Measurements from ENCODE around the gene IRX1.

The IRX1 gene

GRCh38 chr5:3625626-3626025, 30.0 kb downstream of the IRX1 start:
- H3K4me3 ChIP-seq (ENCODE audit: insufficient read depth, low read length, poor library complexity, severe bottlenecking): no peak overlapping the region
- H3K9me3 ChIP-seq (ENCODE audit: insufficient read depth, low read length): no peaks in the 10 kb centered on the region
- H3K27me3 ChIP-seq (ENCODE audit: low read length): no peaks in the 10 kb centered on the region
- H2AFZ ChIP-seq (ENCODE audit: low read depth, low read length, severe bottlenecking): no peak overlapping the region
- TF ChIP-seq CTCF (IDR thresholded peaks at IDR 0.05; ENCODE audit: insufficient read depth, low read length, poor library complexity, severe bottlenecking): no peak
- no peak for TF ChIP-seq EZH2phosphoT487 (conservative IDR thresholded peaks at IDR 0.05; ENCODE audit: low read length)
- no peaks in the 10 kb centered on the region for H4K20me1 ChIP-seq (ENCODE audit: low read depth, low read length)
- no peak overlapping the region for H3K4me2 ChIP-seq (ENCODE audit: low read depth, low read length, poor library complexity, severe bottlenecking)
- H3K79me2 ChIP-seq (ENCODE audit: insufficient read depth, low read length): no peaks in the 10 kb centered on the region
- H3K27ac ChIP-seq (ENCODE audit: low read depth, low read length): no peak overlapping the region
- H3F3A ChIP-seq (ENCODE audit: insufficient read depth): no peaks in the 10 kb centered on the region
- H3K9ac ChIP-seq (ENCODE audit: low read length): no peak overlapping the region
- H3K36me3 ChIP-seq (ENCODE audit: low read length): no peaks in the 10 kb centered on the region
- no peaks in the 10 kb centered on the region for H3K9me2 ChIP-seq (replicated peaks; ENCODE audit: insufficient read depth, low read length)

GRCh38 chr5:3634061-3634460, 38.4 kb downstream of the IRX1 start:
- H3K9ac ChIP-seq (ENCODE audit: low read length): no peak overlapping the region
- no peak overlapping the region for H3K4me2 ChIP-seq (ENCODE audit: low read depth, low read length, poor library complexity, severe bottlenecking)
- no peak overlapping the region for H3K4me3 ChIP-seq (ENCODE audit: insufficient read depth, low read length, poor library complexity, severe bottlenecking)
- no peaks in the 10 kb centered on the region for H3K27me3 ChIP-seq (ENCODE audit: low read length)
- no peak overlapping the region for H3K27ac ChIP-seq (ENCODE audit: low read depth, low read length)
- no peak overlapping the region for H2AFZ ChIP-seq (ENCODE audit: low read depth, low read length, severe bottlenecking)
- no peaks in the 10 kb centered on the region for H3K36me3 ChIP-seq (ENCODE audit: low read length)
- no peaks in the 10 kb centered on the region for H4K20me1 ChIP-seq (ENCODE audit: low read depth, low read length)
- no peaks in the 10 kb centered on the region for H3K9me2 ChIP-seq (replicated peaks; ENCODE audit: insufficient read depth, low read length)
- H3F3A ChIP-seq (ENCODE audit: insufficient read depth): no peaks in the 10 kb centered on the region
- H3K79me2 ChIP-seq (ENCODE audit: insufficient read depth, low read length): no peaks in the 10 kb centered on the region
- TF ChIP-seq EZH2phosphoT487 (conservative IDR thresholded peaks at IDR 0.05; ENCODE audit: low read length): no peak
- TF ChIP-seq CTCF (IDR thresholded peaks at IDR 0.05; ENCODE audit: insufficient read depth, low read length, poor library complexity, severe bottlenecking): no peak
- H3K9me3 ChIP-seq (ENCODE audit: insufficient read depth, low read length): no peaks in the 10 kb centered on the region

GRCh38 chr5:3639175-3639574, 43.5 kb downstream of the IRX1 start:
- no peaks in the 10 kb centered on the region for H3K79me2 ChIP-seq (ENCODE audit: insufficient read depth, low read length)

More at GRCh38 chr5:3639175-3639574, 43.5 kb downstream of the IRX1 start:
- Histone ChIP-seq H4K20me1 (ENCODE audit: low read depth, low read length) (no peaks in the 10 kb centered on the region), H3K9ac (ENCODE audit: low read length) (no peak overlapping the region), H3K27ac (ENCODE audit: low read depth, low read length) (no peak overlapping the region), H3F3A (ENCODE audit: insufficient read depth) (no peaks in the 10 kb centered on the region), H3K9me3 (ENCODE audit: insufficient read depth, low read length) (no peaks in the 10 kb centered on the region), H3K9me2 (replicated peaks; ENCODE audit: insufficient read depth, low read length) (no peaks in the 10 kb centered on the region), H3K36me3 (ENCODE audit: low read length) (no peaks in the 10 kb centered on the region), H2AFZ (ENCODE audit: low read depth, low read length, severe bottlenecking) (no peak overlapping the region), H3K27me3 (ENCODE audit: low read length) (no peaks in the 10 kb centered on the region), H3K4me2 (ENCODE audit: low read depth, low read length, poor library complexity, severe bottlenecking) (no peak overlapping the region), H3K4me3 (ENCODE audit: insufficient read depth, low read length, poor library complexity, severe bottlenecking) (no peak overlapping the region)
- TF ChIP-seq EZH2phosphoT487 (conservative IDR thresholded peaks at IDR 0.05; ENCODE audit: low read length): no peak
- TF ChIP-seq CTCF (IDR thresholded peaks at IDR 0.05; ENCODE audit: insufficient read depth, low read length, poor library complexity, severe bottlenecking): no peak
